Mesendoderm (in vitro differentiated cells): ENCODE measurements around the gene ANKIB1.
"Not testable (repeated sequence)": the region's sequence is repeated elsewhere in the genome, so short reads cannot be mapped to it uniquely, and the experiment has no call there.

Experiments
- DNase-seq: peaks from one replicate; pipeline ENCODE4 v3.0.0; 2013
- H2AK5ac ChIP-seq: 2 replicates; pipeline ENCODE4 v1.6.1; 2013; ENCODE audit warnings: low read length, inconsistent platforms
- H2BK120ac ChIP-seq: 2 replicates; pipeline ENCODE4 v1.6.1; 2013; ENCODE audit warnings: low read depth, mild to moderate bottlenecking, low read length, moderate library complexity, mixed read lengths
- H2BK15ac ChIP-seq: replicated peaks from 2 replicates; pipeline ENCODE4 v1.6.1; 2013; ENCODE audit warnings: low read depth, mild to moderate bottlenecking, moderate library complexity
- H2BK5ac ChIP-seq: 2 replicates; pipeline ENCODE4 v1.6.1; 2013; ENCODE audit warnings: low read length, inconsistent platforms
- H3K18ac ChIP-seq: 2 replicates; pipeline ENCODE4 v1.6.1; 2013; ENCODE audit warnings: mild to moderate bottlenecking, low read length, mixed read lengths
- H3K23ac ChIP-seq: one replicate; pipeline ENCODE4 v1.6.1; 2013; ENCODE audit warnings: low read length
- H3K27ac ChIP-seq: 2 replicates; pipeline ENCODE4 v1.5.1; 2013; ENCODE audit warnings: low read depth, mild to moderate bottlenecking, inconsistent platforms, low read length, moderate library complexity
- H3K27me3 ChIP-seq: 2 replicates; pipeline ENCODE4 v1.6.1; 2013; ENCODE audit warnings: low read length, control low read depth, mild to moderate bottlenecking, inconsistent platforms; ENCODE audit not compliant: insufficient read depth, poor library complexity
- H3K36me3 ChIP-seq: 2 replicates; pipeline ENCODE4 v1.6.1; 2013; ENCODE audit warnings: low read length, inconsistent platforms; ENCODE audit not compliant: control insufficient read depth, insufficient read depth
- H3K4ac ChIP-seq: one replicate; pipeline ENCODE4 v1.6.1; 2013; ENCODE audit warnings: low read depth, mild to moderate bottlenecking, low read length, moderate library complexity
- H3K4me1 ChIP-seq: 2 replicates; pipeline ENCODE4 v1.6.1; 2013; ENCODE audit warnings: low read depth, low read length, inconsistent platforms; ENCODE audit not compliant: control insufficient read depth
- H3K4me2 ChIP-seq: 2 replicates; pipeline ENCODE4 v1.6.1; 2013; ENCODE audit warnings: low read length
- H3K4me3 ChIP-seq: 2 replicates; pipeline ENCODE4 v1.5.1; 2013; ENCODE audit warnings: mild to moderate bottlenecking, low read length
- H3K56ac ChIP-seq: one replicate; pipeline ENCODE4 v1.6.1; 2013; ENCODE audit warnings: low read length
- H3K79me1 ChIP-seq: 2 replicates; pipeline ENCODE4 v1.6.1; 2013; ENCODE audit warnings: low read length, inconsistent platforms
- H3K79me2 ChIP-seq: 2 replicates; pipeline ENCODE4 v1.6.1; 2013; ENCODE audit warnings: mild to moderate bottlenecking, low read length; ENCODE audit not compliant: control insufficient read depth, insufficient read depth
- H3K9ac ChIP-seq: 2 replicates; pipeline ENCODE4 v1.6.1; 2013; ENCODE audit warnings: low read length, inconsistent platforms
- H4K5ac ChIP-seq: one replicate; pipeline ENCODE4 v1.6.1; 2013; ENCODE audit warnings: low read length
- H4K8ac ChIP-seq: one replicate; pipeline ENCODE4 v1.6.1; 2013; ENCODE audit warnings: low read depth, mild to moderate bottlenecking, control low read depth, low read length, moderate library complexity
- WGBS: extraction: QIAGEN DNeasy Blood & Tissue Kit; methylation state at CpG from one replicate; pipeline ENCODE4 v1.1.7; 2013; ENCODE audit warnings: low lambda C conversion rate, missing lambda C conversion rate; ENCODE audit not compliant: insufficient coverage; ENCODE audit errors: extremely low coverage; 5-methylcytosine and 5-hydroxymethylcytosine counted together

Gene ANKIB1

GRCh38 chr7:92402920-92403759, 157.4 kb downstream of the ANKIB1 start:
- Histone ChIP-seq H3K56ac (no peak overlapping the region), H2BK120ac (no peak overlapping the region), H3K9ac (no peak overlapping the region), H3K23ac (no peak overlapping the region), H4K5ac (no peak overlapping the region), H3K4ac (no peak overlapping the region), H2AK5ac (no peak overlapping the region), H3K4me2 (no peak overlapping the region), H3K79me2 (no peaks in the 10 kb centered on the region), H3K27ac (no peak overlapping the region), H3K18ac (no peak overlapping the region), H3K4me3 (no peak overlapping the region), H3K4me1 (no peaks in the 10 kb centered on the region), H4K8ac (no peak overlapping the region), H3K36me3 (peaks cover 4% of the 10 kb centered on the region), H2BK15ac (no peak overlapping the region), H2BK5ac (no peak overlapping the region), H3K79me1 (no peaks in the 10 kb centered on the region), H3K27me3 (no peaks in the 10 kb centered on the region)
- peak; percentile 65 for DNase-seq
- no CpG with 5 or more reads among the region's 4 CpGs for WGBS

- Histone ChIP-seq H3K4me1 (no peaks in the 10 kb centered on the region), H3K79me2 (no peaks in the 10 kb centered on the region), H3K79me1 (no peaks in the 10 kb centered on the region), H2BK120ac (no peak overlapping the region), H3K9ac (no peak overlapping the region), H3K18ac (no peak overlapping the region), H3K4me2 (no peak overlapping the region), H3K56ac (no peak overlapping the region), H3K23ac (no peak overlapping the region), H4K5ac (no peak overlapping the region), H3K27ac (no peak overlapping the region), H3K27me3 (no peaks in the 10 kb centered on the region), H3K4me3 (no peak overlapping the region), H3K4ac (no peak overlapping the region), H2AK5ac (no peak overlapping the region), H2BK15ac (no peak overlapping the region), H4K8ac (no peak overlapping the region), H3K36me3 (peaks cover under 1% of the 10 kb centered on the region), H2BK5ac (no peak overlapping the region)
- WGBS: no CpG with 5 or more reads among the region's 6 CpGs
- DNase-seq: no peak
Observed at GRCh38 chr7:92403760-92404074, 157.9 kb downstream of the ANKIB1 start.

GRCh38 chr7:92404170-92404614, 158.4 kb downstream of the ANKIB1 start:
- peak; percentile 61 for DNase-seq
- H4K8ac ChIP-seq: no peak overlapping the region
- H3K79me1 ChIP-seq: no peaks in the 10 kb centered on the region
- no peaks in the 10 kb centered on the region for H3K4me1 ChIP-seq
- H4K5ac ChIP-seq: no peak overlapping the region
- no peaks in the 10 kb centered on the region for H3K27me3 ChIP-seq
- H3K4me3 ChIP-seq: no peak overlapping the region
- no CpG with 5 or more reads among the region's 6 CpGs for WGBS
- no peak overlapping the region for H3K18ac ChIP-seq
- H3K4ac ChIP-seq: no peak overlapping the region
- H3K36me3 ChIP-seq: no peaks in the 10 kb centered on the region
- no peak overlapping the region for H2BK15ac ChIP-seq
- no peak overlapping the region for H2BK5ac ChIP-seq
- no peak overlapping the region for H3K4me2 ChIP-seq
- H3K23ac ChIP-seq: no peak overlapping the region
- H3K27ac ChIP-seq: no peak overlapping the region
- no peaks in the 10 kb centered on the region for H3K79me2 ChIP-seq
- H3K56ac ChIP-seq: no peak overlapping the region
- no peak overlapping the region for H2AK5ac ChIP-seq
- H3K9ac ChIP-seq: no peak overlapping the region
- no peak overlapping the region for H2BK120ac ChIP-seq

GRCh38 chr7:92409357-92409756, 163.6 kb downstream of the ANKIB1 start:
- Histone ChIP-seq H3K4me1 (no peaks in the 10 kb centered on the region), H3K4me2 (no peak overlapping the region), H3K4ac (no peak overlapping the region), H3K27ac (no peak overlapping the region), H2BK5ac (no peak overlapping the region), H3K23ac (no peak overlapping the region), H3K4me3 (no peak overlapping the region), H3K9ac (no peak overlapping the region), H3K27me3 (no peaks in the 10 kb centered on the region), H3K56ac (no peak overlapping the region), H3K36me3 (no peaks in the 10 kb centered on the region), H3K79me1 (no peaks in the 10 kb centered on the region), H2AK5ac (no peak overlapping the region), H3K18ac (no peak overlapping the region), H3K79me2 (no peaks in the 10 kb centered on the region), H2BK120ac (no peak overlapping the region), H2BK15ac (no peak overlapping the region), H4K8ac (no peak overlapping the region), H4K5ac (no peak overlapping the region)
- no CpG with 5 or more reads among the region's 1 CpG for WGBS
- no peak for DNase-seq

- not testable (repeated sequence) for H3K27me3 ChIP-seq
Observed at GRCh38 chr7:92410162-92410561, 164.4 kb downstream of the ANKIB1 start.

GRCh38 chr7:92412745-92413144, 167.0 kb downstream of the ANKIB1 start:
- H2BK5ac ChIP-seq: no peak overlapping the region
- H3K9ac ChIP-seq: no peak overlapping the region
- no CpG with 5 or more reads among the region's 11 CpGs for WGBS
- H3K56ac ChIP-seq: no peak overlapping the region
- no peak overlapping the region for H2BK120ac ChIP-seq
- H3K79me2 ChIP-seq: no peaks in the 10 kb centered on the region
- no peak for DNase-seq
- no peak overlapping the region for H4K8ac ChIP-seq
- no peak overlapping the region for H3K4me2 ChIP-seq
- no peak overlapping the region for H3K23ac ChIP-seq
- no peak overlapping the region for H4K5ac ChIP-seq
- no peak overlapping the region for H3K27ac ChIP-seq
- no peak overlapping the region for H2BK15ac ChIP-seq
- H3K79me1 ChIP-seq: no peaks in the 10 kb centered on the region
- no peaks in the 10 kb centered on the region for H3K4me1 ChIP-seq
- no peaks in the 10 kb centered on the region for H3K27me3 ChIP-seq
- H3K18ac ChIP-seq: no peak overlapping the region
- H3K4me3 ChIP-seq: no peak overlapping the region
- H3K4ac ChIP-seq: no peak overlapping the region
- no peaks in the 10 kb centered on the region for H3K36me3 ChIP-seq
- H2AK5ac ChIP-seq: no peak overlapping the region

More at GRCh38 chr7:92410162-92410561, 164.4 kb downstream of the ANKIB1 start:
- not testable (repeated sequence) for H3K36me3 ChIP-seq, DNase-seq, H3K4ac ChIP-seq, H2BK120ac ChIP-seq, H3K23ac ChIP-seq, H3K4me2 ChIP-seq, H3K9ac ChIP-seq, H2BK15ac ChIP-seq, H3K18ac ChIP-seq, H3K4me3 ChIP-seq, H3K56ac ChIP-seq, H2BK5ac ChIP-seq, H2AK5ac ChIP-seq, H3K79me1 ChIP-seq, H3K27ac ChIP-seq, H3K79me2 ChIP-seq, H3K4me1 ChIP-seq, H4K5ac ChIP-seq, H4K8ac ChIP-seq
- no CpG with 5 or more reads among the region's 6 CpGs for WGBS
